Measurements from ENCODE around the gene WRNIP1. TPM values are rescaled to one million over a fixed set of nuclear protein-coding genes. Genes with fewer than 3 reads are reported as not detected.

The WRNIP1 gene
- total RNA-seq, 1 experiment from 2014 or later = 36.3 TPM

DNA sequence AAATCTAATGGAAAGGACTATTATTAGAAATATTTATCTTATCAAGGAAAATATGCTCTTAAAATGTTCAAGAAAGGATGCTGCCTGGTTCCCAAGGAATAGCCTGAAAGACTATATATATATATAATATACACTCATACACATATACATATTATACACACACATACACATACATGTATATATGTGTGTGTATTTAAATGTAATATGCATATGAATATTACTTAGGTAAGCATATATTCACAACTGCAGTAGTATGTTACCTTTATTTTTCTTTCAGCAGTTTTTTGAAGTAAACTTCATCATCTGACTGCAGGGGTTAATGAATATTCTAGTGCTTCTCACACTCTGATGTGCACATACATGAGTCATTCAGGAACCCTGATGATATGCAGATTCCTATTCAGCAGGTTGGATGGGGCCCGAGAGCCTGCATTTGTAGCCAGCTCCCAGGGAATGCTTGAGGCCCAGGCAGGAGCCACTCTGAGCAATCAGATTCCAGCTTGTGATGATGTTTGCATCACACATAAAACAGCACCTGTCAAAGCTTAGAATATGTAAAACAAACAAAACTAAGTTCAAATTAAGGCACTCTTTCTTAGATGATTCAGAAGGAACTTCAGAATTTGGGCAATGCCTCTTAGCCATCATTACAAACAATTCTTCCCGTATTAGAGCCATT lies 30.6 kb upstream of the WRNIP1 start:
- CTCF ChIA-PET = interaction anchor here (0.9 to 4.6 kb wide), 3 partner anchors 14 to 138 kb away, joined by 3 to 88 read pairs (median 3); partner anchors contain the start of gene MYLK4
- peaks cover 63% of the 10 kb centered on the region for H3K4me1 Mint-ChIP-seq
- H3K27me3 Mint-ChIP-seq (ENCODE audit: low read depth) = no peaks in the 10 kb centered on the region
- no peaks in the 10 kb centered on the region for H3K9me3 Mint-ChIP-seq
- peak overlapping the region; percentile 17; the same call in 1 of the 2 replicates for H3K4me3 Mint-ChIP-seq
- ATAC-seq = peak; percentile 84
- POLR2A ChIA-PET = interaction anchor here (0.5 kb wide), 1 partner anchor 19 kb away, joined by 3 read pairs; no protein-coding TSS in a partner anchor
- DNase-seq (ENCODE audit: low spot score) = peak; percentile 29
- no peaks in the 10 kb centered on the region for H3K36me3 Mint-ChIP-seq
- TF ChIP-seq, protein P1, sequence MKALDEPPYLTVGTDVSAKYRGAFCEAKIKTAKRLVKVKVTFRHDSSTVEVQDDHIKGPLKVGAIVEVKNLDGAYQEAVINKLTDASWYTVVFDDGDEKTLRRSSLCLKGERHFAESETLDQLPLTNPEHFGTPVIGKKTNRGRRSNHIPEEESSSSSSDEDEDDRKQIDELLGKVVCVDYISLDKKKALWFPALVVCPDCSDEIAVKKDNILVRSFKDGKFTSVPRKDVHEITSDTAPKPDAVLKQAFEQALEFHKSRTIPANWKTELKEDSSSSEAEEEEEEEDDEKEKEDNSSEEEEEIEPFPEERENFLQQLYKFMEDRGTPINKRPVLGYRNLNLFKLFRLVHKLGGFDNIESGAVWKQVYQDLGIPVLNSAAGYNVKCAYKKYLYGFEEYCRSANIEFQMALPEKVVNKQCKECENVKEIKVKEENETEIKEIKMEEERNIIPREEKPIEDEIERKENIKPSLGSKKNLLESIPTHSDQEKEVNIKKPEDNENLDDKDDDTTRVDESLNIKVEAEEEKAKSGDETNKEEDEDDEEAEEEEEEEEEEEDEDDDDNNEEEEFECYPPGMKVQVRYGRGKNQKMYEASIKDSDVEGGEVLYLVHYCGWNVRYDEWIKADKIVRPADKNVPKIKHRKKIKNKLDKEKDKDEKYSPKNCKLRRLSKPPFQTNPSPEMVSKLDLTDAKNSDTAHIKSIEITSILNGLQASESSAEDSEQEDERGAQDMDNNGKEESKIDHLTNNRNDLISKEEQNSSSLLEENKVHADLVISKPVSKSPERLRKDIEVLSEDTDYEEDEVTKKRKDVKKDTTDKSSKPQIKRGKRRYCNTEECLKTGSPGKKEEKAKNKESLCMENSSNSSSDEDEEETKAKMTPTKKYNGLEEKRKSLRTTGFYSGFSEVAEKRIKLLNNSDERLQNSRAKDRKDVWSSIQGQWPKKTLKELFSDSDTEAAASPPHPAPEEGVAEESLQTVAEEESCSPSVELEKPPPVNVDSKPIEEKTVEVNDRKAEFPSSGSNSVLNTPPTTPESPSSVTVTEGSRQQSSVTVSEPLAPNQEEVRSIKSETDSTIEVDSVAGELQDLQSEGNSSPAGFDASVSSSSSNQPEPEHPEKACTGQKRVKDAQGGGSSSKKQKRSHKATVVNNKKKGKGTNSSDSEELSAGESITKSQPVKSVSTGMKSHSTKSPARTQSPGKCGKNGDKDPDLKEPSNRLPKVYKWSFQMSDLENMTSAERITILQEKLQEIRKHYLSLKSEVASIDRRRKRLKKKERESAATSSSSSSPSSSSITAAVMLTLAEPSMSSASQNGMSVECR (CRISPR knock-in tag; IDR thresholded peaks at IDR 0.05; ENCODE audit: borderline replicate concordance) = no peak
- TF ChIP-seq ERG (CRISPR knock-in tag; IDR thresholded peaks at IDR 0.05) = no peak
- 0 out of 2 replicates have a peak overlapping the region, but pooled peaks have one; percentile 38 for H3K27ac Mint-ChIP-seq

- ATAC-seq = no peak
- no peaks in the 10 kb centered on the region for H3K36me3 Mint-ChIP-seq
- ChIA-PET POLR2A (no interaction called here), CTCF (interaction anchor here (0.6 to 4.6 kb wide), 42 partner anchors 9 to 1183 kb away, joined by 3 to 88 read pairs (median 4); partner anchors contain the start of genes MYLK4, NQO2, SERPINB1 and WRNIP1)
- H3K4me1 Mint-ChIP-seq = peaks cover 39% of the 10 kb centered on the region
- no peak overlapping the region for H3K4me3 Mint-ChIP-seq
- no peaks in the 10 kb centered on the region; the same call in 1 of the 2 replicates for H3K9me3 Mint-ChIP-seq
- no peak for TF ChIP-seq USF1 (CRISPR knock-in tag; IDR thresholded peaks at IDR 0.05)
- no peak for TF ChIP-seq TEAD1 (CRISPR knock-in tag; IDR thresholded peaks at IDR 0.05)
- no peak for TF ChIP-seq NR2C2 (CRISPR knock-in tag; IDR thresholded peaks at IDR 0.05)
- DNase-seq (ENCODE audit: low spot score) = no peak
- H3K27ac Mint-ChIP-seq = no peak overlapping the region
- H3K27me3 Mint-ChIP-seq (ENCODE audit: low read depth) = no peaks in the 10 kb centered on the region
These were observed 27.3 kb upstream of the WRNIP1 start for GRCh38 chr6:2737885-2738284.

DNA sequence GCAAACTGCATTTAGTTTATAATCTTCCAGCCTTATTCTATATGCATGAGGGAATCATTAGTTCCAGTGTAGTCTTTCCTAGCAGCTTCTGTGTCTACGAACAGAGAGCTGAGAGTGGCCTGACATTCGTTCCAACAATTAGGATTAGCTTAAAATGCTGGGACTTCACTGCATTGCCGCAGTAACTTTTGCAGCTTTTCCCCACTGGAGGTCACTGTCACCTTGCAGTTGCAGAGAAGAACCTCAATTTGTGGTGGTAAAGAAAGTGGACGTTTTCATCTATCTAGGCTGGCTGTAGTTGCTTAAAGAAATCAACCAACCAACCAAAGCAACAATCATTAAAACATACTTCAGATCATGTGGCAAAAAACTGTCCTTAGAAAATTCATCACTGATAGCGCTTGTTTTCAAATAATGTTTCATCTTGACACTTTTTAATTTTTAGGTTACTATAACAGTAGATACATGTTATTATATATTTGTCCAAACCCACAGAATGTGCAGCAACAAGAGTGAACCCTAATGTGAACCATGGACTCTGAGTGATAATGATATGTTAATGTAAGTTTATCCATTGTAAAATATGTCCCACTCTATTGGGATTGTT lies 26.7 kb upstream of the WRNIP1 start:
- no peak overlapping the region for H3K4me3 Mint-ChIP-seq
- H3K36me3 Mint-ChIP-seq = no peaks in the 10 kb centered on the region
- H3K27ac Mint-ChIP-seq = no peak overlapping the region
- ChIA-PET CTCF (interaction anchor here (0.6 to 4.6 kb wide), 41 partner anchors 10 to 1184 kb away, joined by 3 to 88 read pairs (median 4); partner anchors contain the start of genes MYLK4, NQO2, SERPINB1 and WRNIP1), POLR2A (no interaction called here)
- H3K4me1 Mint-ChIP-seq = peaks cover 35% of the 10 kb centered on the region
- peak; percentile 55 for ATAC-seq
- DNase-seq (ENCODE audit: low spot score) = peak; percentile 66
- no peaks in the 10 kb centered on the region; the same call in 1 of the 2 replicates for H3K9me3 Mint-ChIP-seq
- TF ChIP-seq ESRRA (CRISPR knock-in tag; IDR thresholded peaks at IDR 0.05; ENCODE audit: borderline replicate concordance) (no peak), CTCF (IDR thresholded peaks at IDR 0.05) (peak; percentile 22; the same call in 1 of the 2 replicates)
- H3K27me3 Mint-ChIP-seq (ENCODE audit: low read depth) = no peaks in the 10 kb centered on the region

GRCh38 chr6:2739335-2739734 lies 25.9 kb upstream of the WRNIP1 start:
- ChIA-PET POLR2A (no interaction called here), CTCF (interaction anchor here (1.6 to 2.2 kb wide), 3 partner anchors 11 to 107 kb away, joined by 4 to 13 read pairs (median 10); partner anchors contain the start of gene MYLK4)
- Mint-ChIP-seq H3K9me3 (no peaks in the 10 kb centered on the region; the same call in 1 of the 2 replicates), H3K27me3 (ENCODE audit: low read depth) (no peaks in the 10 kb centered on the region), H3K36me3 (no peaks in the 10 kb centered on the region), H3K4me3 (no peak overlapping the region), H3K4me1 (peaks cover 33% of the 10 kb centered on the region), H3K27ac (no peak overlapping the region)
- ATAC-seq (no peak), DNase-seq (ENCODE audit: low spot score) (no peak)
- TF ChIP-seq FOXK1 (CRISPR knock-in tag; IDR thresholded peaks at IDR 0.05) (no peak), ZNF121 (CRISPR knock-in tag; IDR thresholded peaks at IDR 0.05) (no peak), SMAD3 (CRISPR knock-in tag; IDR thresholded peaks at IDR 0.05; ENCODE audit: borderline replicate concordance) (no peak), GTF2I (CRISPR knock-in tag; conservative IDR thresholded peaks at IDR 0.05) (no peak)
- TF ChIP-seq, protein P2, sequence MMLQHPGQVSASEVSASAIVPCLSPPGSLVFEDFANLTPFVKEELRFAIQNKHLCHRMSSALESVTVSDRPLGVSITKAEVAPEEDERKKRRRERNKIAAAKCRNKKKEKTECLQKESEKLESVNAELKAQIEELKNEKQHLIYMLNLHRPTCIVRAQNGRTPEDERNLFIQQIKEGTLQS (CRISPR knock-in tag; conservative IDR thresholded peaks at IDR 0.05) = no peak
- TF ChIP-seq, protein P3, sequence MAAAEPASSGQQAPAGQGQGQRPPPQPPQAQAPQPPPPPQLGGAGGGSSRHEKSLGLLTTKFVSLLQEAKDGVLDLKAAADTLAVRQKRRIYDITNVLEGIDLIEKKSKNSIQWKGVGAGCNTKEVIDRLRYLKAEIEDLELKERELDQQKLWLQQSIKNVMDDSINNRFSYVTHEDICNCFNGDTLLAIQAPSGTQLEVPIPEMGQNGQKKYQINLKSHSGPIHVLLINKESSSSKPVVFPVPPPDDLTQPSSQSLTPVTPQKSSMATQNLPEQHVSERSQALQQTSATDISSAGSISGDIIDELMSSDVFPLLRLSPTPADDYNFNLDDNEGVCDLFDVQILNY (CRISPR knock-in tag; IDR thresholded peaks at IDR 0.05) = no peak
- TF ChIP-seq, protein P4, sequence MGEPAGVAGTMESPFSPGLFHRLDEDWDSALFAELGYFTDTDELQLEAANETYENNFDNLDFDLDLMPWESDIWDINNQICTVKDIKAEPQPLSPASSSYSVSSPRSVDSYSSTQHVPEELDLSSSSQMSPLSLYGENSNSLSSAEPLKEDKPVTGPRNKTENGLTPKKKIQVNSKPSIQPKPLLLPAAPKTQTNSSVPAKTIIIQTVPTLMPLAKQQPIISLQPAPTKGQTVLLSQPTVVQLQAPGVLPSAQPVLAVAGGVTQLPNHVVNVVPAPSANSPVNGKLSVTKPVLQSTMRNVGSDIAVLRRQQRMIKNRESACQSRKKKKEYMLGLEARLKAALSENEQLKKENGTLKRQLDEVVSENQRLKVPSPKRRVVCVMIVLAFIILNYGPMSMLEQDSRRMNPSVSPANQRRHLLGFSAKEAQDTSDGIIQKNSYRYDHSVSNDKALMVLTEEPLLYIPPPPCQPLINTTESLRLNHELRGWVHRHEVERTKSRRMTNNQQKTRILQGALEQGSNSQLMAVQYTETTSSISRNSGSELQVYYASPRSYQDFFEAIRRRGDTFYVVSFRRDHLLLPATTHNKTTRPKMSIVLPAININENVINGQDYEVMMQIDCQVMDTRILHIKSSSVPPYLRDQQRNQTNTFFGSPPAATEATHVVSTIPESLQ (CRISPR knock-in tag; IDR thresholded peaks at IDR 0.05) = no peak

Data from WTC11 (cell line).